Omental fat pad (tissue), 4 donors: ENCODE results near the gene CHST8. TPM values are rescaled to one million over a fixed set of nuclear protein-coding genes. Genes with fewer than 3 reads are reported as not detected.

Experiments used
- ATAC-seq: fragments of 150-250 bp; one replicate; pipeline ENCODE4 v1.9.1; 2016; ENCODE audit warnings: mild to moderate bottlenecking, moderate library complexity; ENCODE audit not compliant: low FRiP score
- DNase-seq: peaks from one replicate; pipeline ENCODE4 v3.0.0-alpha.2; 2019; ENCODE audit warnings: low spot score
- total RNA-seq, 4 donors: library from RNA; depleted of rRNA; stranded (reverse); fragments of >200 nt; gene quantifications; one replicate each; pipeline ENCODE4 v1.1.0, GENCODE V29; 2016
- TF ChIP-seq, protein P1 (sequence below), 3 donors: fragments of 450-650 bp; IDR thresholded peaks; one replicate each; pipeline ENCODE4 v1.5.1; 2016 to 2017; ENCODE audit warnings: antibody characterized with exemption in 3 of 3, mild to moderate bottlenecking in 3 of 3, moderate library complexity in 2 of 3

The CHST8 gene
- total RNA-seq, 4 donors from 2014 or later, result 1.3 to 4.8 (median 1.4) TPM; not detected in 1

- no peak for ATAC-seq
- DNase-seq, result no peak
- TF ChIP-seq, protein P1, sequence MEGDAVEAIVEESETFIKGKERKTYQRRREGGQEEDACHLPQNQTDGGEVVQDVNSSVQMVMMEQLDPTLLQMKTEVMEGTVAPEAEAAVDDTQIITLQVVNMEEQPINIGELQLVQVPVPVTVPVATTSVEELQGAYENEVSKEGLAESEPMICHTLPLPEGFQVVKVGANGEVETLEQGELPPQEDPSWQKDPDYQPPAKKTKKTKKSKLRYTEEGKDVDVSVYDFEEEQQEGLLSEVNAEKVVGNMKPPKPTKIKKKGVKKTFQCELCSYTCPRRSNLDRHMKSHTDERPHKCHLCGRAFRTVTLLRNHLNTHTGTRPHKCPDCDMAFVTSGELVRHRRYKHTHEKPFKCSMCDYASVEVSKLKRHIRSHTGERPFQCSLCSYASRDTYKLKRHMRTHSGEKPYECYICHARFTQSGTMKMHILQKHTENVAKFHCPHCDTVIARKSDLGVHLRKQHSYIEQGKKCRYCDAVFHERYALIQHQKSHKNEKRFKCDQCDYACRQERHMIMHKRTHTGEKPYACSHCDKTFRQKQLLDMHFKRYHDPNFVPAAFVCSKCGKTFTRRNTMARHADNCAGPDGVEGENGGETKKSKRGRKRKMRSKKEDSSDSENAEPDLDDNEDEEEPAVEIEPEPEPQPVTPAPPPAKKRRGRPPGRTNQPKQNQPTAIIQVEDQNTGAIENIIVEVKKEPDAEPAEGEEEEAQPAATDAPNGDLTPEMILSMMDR (IDR thresholded peaks at IDR 0.05), result no peak
Measured at GRCh38 chr19:33750587-33751435, 129.1 kb downstream of the CHST8 start.

GRCh38 chr19:33751436-33751770, 129.7 kb downstream of the CHST8 start:
- no peak for DNase-seq
- no peak for ATAC-seq
- TF ChIP-seq, protein P1 (IDR thresholded peaks at IDR 0.05), result no peak

GRCh38 chr19:33752018-33752800, 130.5 kb downstream of the CHST8 start:
- no peak for DNase-seq
- no peak for ATAC-seq
- TF ChIP-seq, protein P1 (IDR thresholded peaks at IDR 0.05), result no peak

DNA sequence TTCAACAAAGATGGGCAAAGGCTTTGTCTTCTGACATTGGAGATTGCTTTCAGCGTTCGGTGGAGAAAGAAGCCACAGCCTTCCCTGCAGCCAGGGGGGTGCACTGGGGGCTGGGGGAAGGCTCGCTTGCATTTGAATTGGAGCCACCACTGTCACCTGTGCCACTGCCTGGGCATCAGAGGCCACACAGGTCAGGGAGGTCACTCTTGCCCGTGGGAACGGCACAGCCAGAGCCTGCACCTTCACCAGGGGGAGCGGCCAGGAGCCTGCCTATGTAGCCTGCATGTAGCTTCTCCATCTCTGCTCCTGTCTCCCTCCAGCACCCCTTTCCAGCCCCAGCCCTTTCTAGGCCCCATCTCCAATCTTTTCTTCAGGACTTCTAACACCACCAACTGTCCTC, 131.2 kb downstream of the CHST8 start:
- DNase-seq (no peak), ATAC-seq (no peak)
- TF ChIP-seq, protein P1 (IDR thresholded peaks at IDR 0.05), result no peak

- no peak for DNase-seq
- TF ChIP-seq, protein P1 (IDR thresholded peaks at IDR 0.05), result no peak
Measured at GRCh38 chr19:33754361-33754760, 132.6 kb downstream of the CHST8 start.

GRCh38 chr19:33755099-33756035, 133.6 kb downstream of the CHST8 start:
- TF ChIP-seq, protein P1 (IDR thresholded peaks at IDR 0.05), result no peak
- DNase-seq, result no peak
- ATAC-seq, result no peak

More at GRCh38 chr19:33754361-33754760, 132.6 kb downstream of the CHST8 start:
- no peak for ATAC-seq
